IPS DF 19.7 (cell line): Measurements from ENCODE around the gene ATG2B.

Experiments
- DNase-seq: peaks from one replicate; pipeline ENCODE4 v3.0.0-alpha.2; 2013; ENCODE audit warnings: low read depth, low spot score

Gene ATG2B

DNA sequence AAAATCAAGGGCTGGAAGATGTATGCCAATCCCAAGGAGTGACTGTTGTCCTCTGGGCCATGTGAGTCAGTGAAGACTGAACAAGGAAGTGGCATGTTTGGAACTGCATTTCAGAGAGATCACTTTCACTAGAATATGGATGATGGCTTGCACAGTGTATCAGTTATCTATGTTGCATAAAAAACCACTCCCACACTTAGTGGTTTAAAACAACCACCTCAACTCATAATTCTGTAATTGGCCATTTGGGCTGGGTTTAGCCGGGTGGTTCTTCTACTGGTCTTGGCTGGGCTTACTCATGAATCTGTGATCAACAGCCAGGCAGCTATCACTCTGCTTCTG, 91.7 kb downstream of the ATG2B start:
- DNase-seq: no peak

- no peak for DNase-seq
Observed at GRCh38 chr14:96270565-96271420, 92.3 kb downstream of the ATG2B start.

GRCh38 chr14:96269359-96269710, 93.8 kb downstream of the ATG2B start:
- DNase-seq: no peak

DNA sequence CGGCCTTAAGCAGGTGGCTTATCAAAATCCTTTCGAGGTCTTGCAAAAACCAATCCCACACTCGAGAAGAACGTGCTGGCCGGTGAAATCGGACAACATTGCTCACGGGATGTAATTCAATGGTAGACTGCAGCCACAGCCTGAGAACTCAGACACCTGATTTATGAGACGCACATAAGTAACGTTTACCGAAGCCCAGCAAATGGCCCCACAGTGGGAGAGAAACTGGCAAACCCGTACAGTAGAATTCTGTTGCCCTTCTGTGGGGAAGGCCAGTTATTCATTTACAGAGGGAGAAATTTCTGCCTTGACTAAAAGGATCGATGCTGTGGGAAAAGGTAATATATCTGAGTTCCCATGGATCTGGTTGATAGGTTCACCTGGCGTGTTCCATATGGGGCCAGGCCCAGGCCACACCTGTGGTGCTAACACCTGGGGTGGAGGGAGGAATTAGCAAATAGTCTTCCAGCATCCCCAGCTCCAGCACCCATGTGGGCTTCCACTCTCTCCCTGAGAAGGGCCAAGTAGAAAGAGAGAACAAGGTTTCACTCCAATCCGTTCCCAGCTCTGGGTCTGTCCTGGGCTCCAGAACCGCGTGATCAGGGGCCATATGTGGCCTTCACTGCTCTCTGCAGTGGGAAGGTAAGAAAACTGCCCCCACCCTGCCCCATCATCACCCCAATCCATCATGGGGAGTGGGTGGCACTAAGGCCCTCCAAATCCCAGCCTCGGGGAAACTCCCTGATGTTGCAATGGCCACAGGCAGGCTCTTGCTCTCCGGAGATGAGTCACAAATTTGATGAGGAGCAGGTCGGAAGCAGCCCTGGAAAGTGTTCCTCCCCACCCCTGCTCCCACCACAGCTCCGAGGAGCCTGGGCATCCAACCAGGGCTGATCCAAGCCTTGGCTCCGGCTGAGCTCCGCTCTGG, 94.4 kb downstream of the ATG2B start:
- DNase-seq: no peak

DNA sequence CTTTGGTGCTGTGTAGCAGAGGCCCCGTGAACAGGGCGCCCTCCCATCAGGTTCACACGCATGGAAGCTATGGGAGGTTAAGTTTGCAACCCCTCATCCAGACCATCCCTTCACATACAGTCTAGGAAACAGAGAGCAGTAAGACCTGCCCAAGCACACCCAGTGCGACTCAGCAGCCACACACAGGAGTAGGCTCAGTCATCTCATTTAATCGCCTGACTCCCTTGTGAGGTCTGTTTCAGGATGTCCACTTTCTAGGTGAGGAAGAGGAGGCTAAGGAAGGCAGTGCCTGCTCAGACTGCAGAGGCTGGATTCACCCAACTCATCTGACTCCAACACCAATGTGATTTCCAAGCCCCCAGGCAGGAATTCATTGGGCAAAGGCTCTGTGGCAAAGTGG, 95.2 kb downstream of the ATG2B start:
- DNase-seq: no peak

DNA sequence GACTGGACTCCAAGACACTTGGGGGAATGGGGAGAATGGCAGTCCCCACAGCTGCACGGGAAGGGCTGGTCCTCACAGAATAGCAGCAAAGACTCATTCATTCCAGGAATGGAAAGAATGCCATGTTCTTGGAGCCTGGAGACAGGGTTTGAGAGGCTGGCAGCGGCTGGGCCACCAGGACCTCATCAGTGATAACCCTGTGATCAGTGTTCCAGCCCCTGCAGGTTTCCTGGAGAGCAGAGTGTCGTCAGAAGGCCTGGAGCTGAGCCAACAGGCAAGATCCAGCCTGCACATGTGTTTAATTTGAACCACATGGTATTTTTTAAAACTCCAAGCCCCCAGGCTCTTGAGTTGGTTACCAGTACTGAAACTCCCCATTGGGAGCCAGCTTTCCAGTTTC, 95.8 kb downstream of the ATG2B start:
- DNase-seq: no peak

GRCh38 chr14:96265383-96266095, 97.6 kb downstream of the ATG2B start:
- DNase-seq: no peak

GRCh38 chr14:96264853-96265252, 98.3 kb downstream of the ATG2B start:
- DNase-seq: no peak

DNA sequence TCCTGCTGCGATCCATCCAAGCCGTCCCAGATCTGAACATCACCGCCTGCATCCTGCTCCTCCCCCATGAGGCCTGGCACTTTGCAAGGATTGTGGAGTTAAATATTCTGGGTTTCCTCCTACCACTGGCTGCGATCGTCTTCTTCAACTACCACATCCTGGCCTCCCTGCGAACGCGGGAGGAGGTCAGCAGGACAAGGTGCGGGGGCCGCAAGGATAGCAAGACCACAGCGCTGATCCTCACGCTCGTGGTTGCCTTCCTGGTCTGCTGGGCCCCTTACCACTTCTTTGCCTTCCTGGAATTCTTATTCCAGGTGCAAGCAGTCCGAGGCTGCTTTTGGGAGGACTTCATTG, 99.0 kb downstream of the ATG2B start:
- no peak for DNase-seq

- no peak for DNase-seq
Observed at GRCh38 chr14:96263347-96264199, 99.6 kb downstream of the ATG2B start.

DNA sequence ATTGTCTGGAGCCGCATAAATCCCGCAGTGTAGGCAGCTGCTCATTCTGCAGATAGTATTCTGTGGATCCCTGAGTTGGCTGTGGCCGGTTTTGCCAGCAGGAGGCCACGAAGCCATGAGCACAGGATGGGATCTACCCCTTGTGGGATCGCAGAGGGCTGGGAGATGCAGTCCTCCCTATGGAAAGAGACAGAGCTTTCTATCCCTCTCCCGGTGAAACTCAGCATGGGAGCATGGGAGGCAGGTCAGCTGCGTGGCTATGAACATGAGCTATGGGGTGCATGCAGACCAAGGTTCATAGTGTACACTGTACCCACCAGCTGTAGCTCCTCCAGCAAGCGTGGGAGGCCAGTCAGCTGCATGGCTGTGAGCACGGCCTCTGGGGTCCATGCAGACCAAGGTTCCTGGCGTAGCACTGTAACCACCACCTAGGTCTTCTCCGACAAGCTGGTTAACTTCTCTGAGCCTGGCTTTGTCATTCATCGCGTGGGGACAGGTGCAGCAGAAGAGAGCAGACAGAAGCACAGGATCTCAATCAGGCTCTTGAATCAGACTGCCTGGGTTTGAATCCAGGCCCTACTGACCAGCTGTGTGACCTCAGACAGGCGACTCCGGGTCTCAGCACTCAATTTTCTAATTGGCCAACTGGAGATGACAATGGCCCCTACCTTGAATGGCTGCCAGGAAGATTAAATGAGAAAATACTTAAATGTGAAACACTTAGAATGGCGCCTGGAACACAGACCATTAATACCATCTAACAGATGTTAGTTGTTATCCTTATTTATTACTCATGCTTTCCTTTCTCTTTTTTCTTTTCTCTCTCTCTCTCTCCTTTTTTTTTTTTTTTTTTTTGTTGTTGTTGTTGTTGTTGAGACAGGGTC, 101.1 kb downstream of the ATG2B start:
- no peak for DNase-seq

GRCh38 chr14:96261053-96261452, 102.1 kb downstream of the ATG2B start:
- DNase-seq: no peak

- no peak for DNase-seq
Observed at GRCh38 chr14:96260341-96260821, 102.8 kb downstream of the ATG2B start.

GRCh38 chr14:96257900-96258299, 105.2 kb downstream of the ATG2B start:
- DNase-seq: no peak

DNA sequence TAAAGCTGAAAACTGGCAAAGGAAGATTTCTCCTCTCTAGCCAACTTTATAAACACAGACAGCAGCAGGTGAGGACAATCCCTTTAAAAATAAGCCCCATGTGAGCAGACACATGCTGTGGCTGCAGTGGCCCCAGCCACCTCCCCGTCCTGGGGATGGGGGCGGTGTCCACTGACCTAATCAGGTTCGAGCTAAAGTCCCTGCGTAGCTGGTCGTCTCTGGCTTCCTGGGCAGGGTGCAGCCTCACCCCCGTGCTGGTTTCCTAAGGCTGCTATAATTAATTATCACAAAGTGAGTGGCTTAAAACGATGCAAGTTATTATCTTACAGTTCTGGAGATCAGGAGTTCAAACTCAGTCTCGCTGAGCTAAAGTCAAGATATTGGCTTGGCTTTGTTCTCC, 106.1 kb downstream of the ATG2B start:
- DNase-seq: no peak

DNA sequence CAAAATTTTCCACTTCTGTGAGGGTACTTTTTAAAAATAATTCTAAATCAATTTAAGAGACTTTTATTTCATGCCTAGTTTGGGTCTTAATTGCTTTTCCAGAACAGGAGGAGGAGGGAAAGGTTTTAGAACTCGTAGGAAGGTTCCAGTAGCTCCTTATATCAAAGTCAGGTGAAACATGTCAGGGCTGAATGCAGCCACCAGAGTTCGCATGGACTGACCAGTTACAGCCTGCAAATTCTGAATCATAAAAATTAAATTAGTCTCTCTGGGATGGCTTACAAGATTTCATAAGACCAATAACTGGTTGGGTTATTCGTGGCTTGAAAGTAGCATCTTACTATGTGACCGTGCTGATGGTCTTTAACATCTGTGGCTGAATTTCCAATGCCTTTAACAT, 106.7 kb downstream of the ATG2B start:
- DNase-seq: no peak

GRCh38 chr14:96255501-96256366, 107.4 kb downstream of the ATG2B start, which contains the start of gene BDKRB1:
Gene BDKRB1, plus strand, starts transcription at chr14:96256210. Its CDS starts 7,473 bp downstream, at chr14:96263683.
- DNase-seq: no peak

GRCh38 chr14:96254687-96255086, 108.5 kb downstream of the ATG2B start:
- DNase-seq: no peak

- no peak for DNase-seq
Observed at GRCh38 chr14:96252999-96253539, 110.1 kb downstream of the ATG2B start.
